ENCODE data around the gene ALPL. TPM values are rescaled to one million over a fixed set of nuclear protein-coding genes. Genes with fewer than 3 reads are reported as not detected.

The ALPL gene
- polyA plus RNA-seq, 2 of the 4 experiments (the other 2 are of a cell fraction) = 0.06 to 0.31 TPM

GRCh38 chr1:21552715-21553114, 43.5 kb downstream of the ALPL start:
- Histone ChIP-seq H3K4me1 (peaks cover 4% of the 10 kb centered on the region; the same call in 1 of the 3 replicates), H3K9me3 (no peaks in the 10 kb centered on the region), H3K4me2 (no peak overlapping the region), H3K4me3 (no peak overlapping the region), H3K27ac (no peak overlapping the region)
- no peak for DNase-seq (ENCODE audit: low read depth in 1 of 2, low spot score in 1 of 2)
- POLR2A ChIA-PET = no interaction called here
- no peak for ATAC-seq
- WGBS (ENCODE audit: missing lambda C conversion rate) = 54% methylated on average over 1 of the region's 1 CpG
- FAIRE-seq = no peak
- TF ChIP-seq PHF8 (IDR thresholded peaks at IDR 0.05; ENCODE audit: borderline replicate concordance, low read depth) (no peak), ZNF302 (CRISPR knock-in tag; IDR thresholded peaks at IDR 0.05) (no peak), MAX (IDR thresholded peaks at IDR 0.05) (no peak), HMGXB4 (CRISPR knock-in tag; IDR thresholded peaks at IDR 0.05; ENCODE audit: borderline replicate concordance) (no peak), HDAC2 (IDR thresholded peaks at IDR 0.05) (no peak), SMC3 (IDR thresholded peaks at IDR 0.05) (no peak), EP300 (IDR thresholded peaks at IDR 0.05) (no peak), KDM5A (IDR thresholded peaks at IDR 0.05) (no peak), FOSB (CRISPR knock-in tag; IDR thresholded peaks at IDR 0.05) (no peak), TP53 (CRISPR knock-in tag; IDR thresholded peaks at IDR 0.05) (no peak)
- TF ChIP-seq, protein P1, sequence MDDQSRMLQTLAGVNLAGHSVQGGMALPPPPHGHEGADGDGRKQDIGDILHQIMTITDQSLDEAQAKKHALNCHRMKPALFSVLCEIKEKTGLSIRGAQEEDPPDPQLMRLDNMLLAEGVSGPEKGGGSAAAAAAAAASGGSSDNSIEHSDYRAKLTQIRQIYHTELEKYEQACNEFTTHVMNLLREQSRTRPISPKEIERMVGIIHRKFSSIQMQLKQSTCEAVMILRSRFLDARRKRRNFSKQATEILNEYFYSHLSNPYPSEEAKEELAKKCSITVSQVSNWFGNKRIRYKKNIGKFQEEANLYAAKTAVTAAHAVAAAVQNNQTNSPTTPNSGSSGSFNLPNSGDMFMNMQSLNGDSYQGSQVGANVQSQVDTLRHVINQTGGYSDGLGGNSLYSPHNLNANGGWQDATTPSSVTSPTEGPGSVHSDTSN (IDR thresholded peaks at IDR 0.05) = no peak
- CTCF ChIA-PET = interaction anchor here (1.5 kb wide), 1 partner anchor 20 kb away, joined by 5 read pairs; no protein-coding TSS in a partner anchor

- WGBS (ENCODE audit: missing lambda C conversion rate) = 70% methylated on average over 8 of the region's 8 CpGs
- Histone ChIP-seq H3K4me2 (no peak overlapping the region), H3K9me3 (no peaks in the 10 kb centered on the region), H3K27ac (no peak overlapping the region), H3K4me1 (peaks cover 4% of the 10 kb centered on the region; the same call in 1 of the 3 replicates), H3K4me3 (no peak overlapping the region)
- DNase-seq (ENCODE audit: low read depth in 1 of 2, low spot score in 1 of 2) (no peak), ATAC-seq (no peak), FAIRE-seq (no peak)
- no peak for TF ChIP-seq EHMT2 (IDR thresholded peaks at IDR 0.05; ENCODE audit: low read depth)
- ChIA-PET POLR2A (no interaction called here), CTCF (interaction anchor here (1.5 kb wide), 1 partner anchor 21 kb away, joined by 5 read pairs; no protein-coding TSS in a partner anchor)
These were observed 44.1 kb downstream of the ALPL start for GRCh38 chr1:21553116-21553926.

DNA sequence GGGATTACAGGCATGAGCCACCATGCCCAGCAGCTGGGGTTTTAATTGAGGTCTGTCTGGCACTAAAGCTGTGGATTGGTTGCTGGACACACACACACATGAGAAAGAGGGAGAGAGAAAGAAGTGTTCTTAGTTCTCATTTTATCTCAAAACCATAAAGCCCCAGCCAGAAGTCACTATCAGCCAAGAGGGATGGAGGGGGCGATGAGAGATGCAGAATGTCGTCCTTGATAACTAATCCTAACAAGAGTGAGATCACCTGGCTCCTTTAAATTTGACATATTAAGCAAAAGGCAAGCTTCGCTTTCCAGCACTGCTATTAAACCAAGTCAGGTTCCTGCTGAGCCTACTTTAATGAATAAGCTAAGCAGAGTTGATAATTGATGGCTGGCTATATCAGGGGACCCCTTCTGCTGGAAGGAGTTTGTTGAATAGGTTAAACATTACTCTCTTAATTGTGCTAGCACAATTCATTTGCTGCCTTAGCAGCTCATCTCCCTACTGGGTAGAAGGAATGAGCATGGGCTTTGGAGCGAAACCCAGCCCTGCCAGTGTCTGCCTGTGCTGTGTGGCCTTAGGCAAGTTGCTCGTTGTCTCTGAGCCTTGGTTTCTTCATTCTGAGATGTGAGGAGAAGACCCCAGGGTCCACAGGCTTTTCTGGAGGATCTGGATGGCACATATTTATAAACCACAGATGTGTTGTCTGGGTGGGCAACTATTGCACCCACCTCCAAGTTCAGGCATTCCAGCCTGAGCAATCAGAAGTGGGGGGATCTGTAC, 50.8 kb downstream of the ALPL start:
- H3K4me3 ChIP-seq = no peak overlapping the region
- no peaks in the 10 kb centered on the region for H3K4me1 ChIP-seq
- H3K9me3 ChIP-seq = no peaks in the 10 kb centered on the region
- ChIA-PET POLR2A (no interaction called here), CTCF (interaction anchor here (1.1 kb wide), 1 partner anchor 191 kb away, joined by 4 read pairs; no protein-coding TSS in a partner anchor)
- no peak overlapping the region for H3K4me2 ChIP-seq
- no peak for ATAC-seq
- H3K27ac ChIP-seq = no peak overlapping the region
- WGBS (ENCODE audit: missing lambda C conversion rate) = 65% methylated on average over 5 of the region's 5 CpGs
- FAIRE-seq = no peak
- DNase-seq (ENCODE audit: low read depth in 1 of 2, low spot score in 1 of 2) = no peak
- TF ChIP-seq CEBPB (IDR thresholded peaks at IDR 0.05) (no peak), MAX (IDR thresholded peaks at IDR 0.05) (no peak), GATA3 (IDR thresholded peaks at IDR 0.05; ENCODE audit: borderline replicate concordance) (no peak), EP300 (IDR thresholded peaks at IDR 0.05) (no peak), JUN (IDR thresholded peaks at IDR 0.05) (no peak), EHMT2 (IDR thresholded peaks at IDR 0.05; ENCODE audit: low read depth) (no peak), RFX5 (IDR thresholded peaks at IDR 0.05) (no peak), RCOR1 (IDR thresholded peaks at IDR 0.05; ENCODE audit: low read depth, low read length) (no peak), POLR2A (IDR thresholded peaks at IDR 0.05; ENCODE audit: low read length) (no peak), MAFK (IDR thresholded peaks at IDR 0.05; ENCODE audit: partially characterized antibody) (no peak), ZFP36 (IDR thresholded peaks at IDR 0.05; ENCODE audit: borderline replicate concordance, partially characterized antibody) (no peak), ZSCAN20 (CRISPR knock-in tag; IDR thresholded peaks at IDR 0.05) (no peak), TFCP2L1 (CRISPR knock-in tag; IDR thresholded peaks at IDR 0.05) (no peak), RARB (CRISPR knock-in tag; IDR thresholded peaks at IDR 0.05) (no peak), ELK1 (IDR thresholded peaks at IDR 0.05; ENCODE audit: low read depth, low read length) (no peak), ZC3H11A (IDR thresholded peaks at IDR 0.05) (no peak)
- TF ChIP-seq, protein P2, sequence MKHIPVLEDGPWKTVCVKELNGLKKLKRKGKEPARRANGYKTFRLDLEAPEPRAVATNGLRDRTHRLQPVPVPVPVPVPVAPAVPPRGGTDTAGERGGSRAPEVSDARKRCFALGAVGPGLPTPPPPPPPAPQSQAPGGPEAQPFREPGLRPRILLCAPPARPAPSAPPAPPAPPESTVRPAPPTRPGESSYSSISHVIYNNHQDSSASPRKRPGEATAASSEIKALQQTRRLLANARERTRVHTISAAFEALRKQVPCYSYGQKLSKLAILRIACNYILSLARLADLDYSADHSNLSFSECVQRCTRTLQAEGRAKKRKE (CRISPR knock-in tag; IDR thresholded peaks at IDR 0.05; ENCODE audit: low read depth) = no peak

All from A549 (cell line).